K562 (cell line): ENCODE measurements around the gene AFDN. TPM values are rescaled to one million over a fixed set of nuclear protein-coding genes. Genes with fewer than 3 reads are reported as not detected.

Source experiments
- CBX8 ChIP-seq: fragments of 200-600 bp; sonication (generic); IDR thresholded peaks from 2 replicates; pipeline ENCODE4 v1.6.1; 2012; ENCODE audit warnings: borderline replicate concordance, mixed run types, low read depth, mild to moderate bottlenecking, moderate library complexity, mixed read lengths, low read length, control low read depth, inconsistent platforms; ENCODE audit not compliant: poor library complexity, severe bottlenecking; ENCODE audit errors: extremely low read depth
- CHD1 ChIP-seq: fragments of 200-600 bp; sonication (generic); IDR thresholded peaks from one replicate; pipeline ENCODE4 v1.6.1; 2012; ENCODE audit warnings: mild to moderate bottlenecking, moderate library complexity, low read length, inconsistent platforms
- EGR1 ChIP-seq: fragments of 450-650 bp; conservative IDR thresholded peaks from 2 replicates; pipeline ENCODE4 v1.6.1; 2017; ENCODE audit warnings: mild to moderate bottlenecking
- FOSL1 ChIP-seq: fragments of 200-800 bp; sonication (Bioruptor generic); conservative IDR thresholded peaks from 2 replicates; pipeline ENCODE4 v1.6.1; 2016; ENCODE audit warnings: missing genetic modification characterization, missing compliant biosample characterization
- GTF3C2 ChIP-seq: IDR thresholded peaks from 3 replicates; pipeline ENCODE4 v1.6.1; 2011; ENCODE audit warnings: borderline replicate concordance, mild to moderate bottlenecking, moderate library complexity; ENCODE audit not compliant: insufficient read length; ENCODE audit errors: extremely low read depth
- TBP ChIP-seq: optimal IDR thresholded peaks from 2 replicates; pipeline ENCODE3; 2011; ENCODE audit warnings: low read depth, low read length, improper control_type of control experiment
- U2AF2 ChIP-seq: fragments of 200-400 bp; formaldehyde crosslinking; optimal IDR thresholded peaks from 2 replicates; pipeline ENCODE3; 2017; ENCODE audit warnings: low read depth, mild to moderate bottlenecking, low read length
- ZNF707 ChIP-seq: fragments of 250-450 bp; sonication (Bioruptor Pico); conservative IDR thresholded peaks from 2 replicates; pipeline ENCODE4 v1.8.0; 2022; ENCODE audit warnings: inconsistent platforms, mild to moderate bottlenecking, moderate library complexity
- polyA plus RNA-seq, 8 experiments: library from polyadenylated mRNA; depleted of rRNA in 4 of 8; stranded (reverse) in 5 of 8; unstranded in 3 of 8; fragments of >200 nt; fragmentation: Nextera tagmentation in 2 of 8; fragmentation: Illumina TruSeq in 1 of 8; extraction: Ambion mirVana in 2 of 8; extraction: Trizol in 1 of 8; gene quantifications; 2 replicates each; pipeline versions ENCODE4 v1.2.1 to v1.2.3, GENCODE V29; 2011 to 2014; ENCODE audit warnings: inconsistent platforms in 1 of 8, missing spikeins in 1 of 8
- total RNA-seq, 7 experiments: library from RNA; depleted of rRNA in 6 of 7; stranded (reverse); fragments of >200 nt in 6 of 7; fragmentation: Illumina TruSeq in 2 of 7; extraction: Trizol in 2 of 7; gene quantifications; 2 replicates each; pipeline versions ENCODE4 v1.2.1 to v1.2.3, GENCODE V29; 2011 to 2021; ENCODE audit warnings: low replicate concordance in 1 of 7

AFDN gene
- total and polyA plus RNA-seq, 9 of the 15 experiments (the other 6 are each of a cell fraction or from before 2014, with no cell fraction given) = 7.2 to 129 (median 105) TPM

- TF ChIP-seq FOSL1 (tag) = peak; percentile 35; the same call in 1 of the 2 replicates
- no peak for TF ChIP-seq ZNF707 (CRISPR knock-in tag)
- TF ChIP-seq TBP = no peak
- TF ChIP-seq EGR1 = 0 out of 2 replicates have a peak, but pooled peaks have one; percentile 22
- TF ChIP-seq CHD1 = no peak
- TF ChIP-seq GTF3C2 = no peak
- TF ChIP-seq CBX8 = no peak
- no peak for TF ChIP-seq U2AF2
Measured at GRCh38 chr6:167782698-167783517, 43.8 kb upstream of the AFDN start (continued).
